Fibroblast of the aortic adventitia (primary cell): ENCODE data around the gene CIDEA. TPM values are rescaled to one million over a fixed set of nuclear protein-coding genes. Genes with fewer than 3 reads are reported as not detected.
A peak's percentile ranks its signal among the peaks of the same experiment; 100 is the strongest.
"Not testable (repeated sequence)": the region's sequence is repeated elsewhere in the genome, so short reads cannot be mapped to it uniquely, and the experiment has no call there.

Experiments
- DNase-seq: peaks from one replicate; pipeline ENCODE4 v3.0.0-alpha.2; 2010; ENCODE audit warnings: low read depth
- H3K4me3 ChIP-seq: 2 replicates; pipeline ENCODE4 v1.5.1; 2011; ENCODE audit warnings: low read depth, mild to moderate bottlenecking, control low read depth, low read length, moderate library complexity
- total RNA-seq: library from RNA; depleted of rRNA; stranded (reverse); fragments of >200 nt; gene quantifications from 2 replicates; pipeline ENCODE4 v1.2.3, GENCODE V29; 2012; ENCODE audit warnings: low replicate concordance
- TF ChIP-seq, protein P1 (sequence below): IDR thresholded peaks from 2 replicates; pipeline ENCODE4 v1.5.1; 2011; ENCODE audit warnings: mild to moderate bottlenecking, low read length, control low read depth, inconsistent platforms; ENCODE audit not compliant: insufficient read depth

The CIDEA gene
- total RNA-seq, 1 donor = not detected

- DNase-seq = peak; percentile 43
- H3K4me3 ChIP-seq = no peak overlapping the region
- TF ChIP-seq, protein P1, sequence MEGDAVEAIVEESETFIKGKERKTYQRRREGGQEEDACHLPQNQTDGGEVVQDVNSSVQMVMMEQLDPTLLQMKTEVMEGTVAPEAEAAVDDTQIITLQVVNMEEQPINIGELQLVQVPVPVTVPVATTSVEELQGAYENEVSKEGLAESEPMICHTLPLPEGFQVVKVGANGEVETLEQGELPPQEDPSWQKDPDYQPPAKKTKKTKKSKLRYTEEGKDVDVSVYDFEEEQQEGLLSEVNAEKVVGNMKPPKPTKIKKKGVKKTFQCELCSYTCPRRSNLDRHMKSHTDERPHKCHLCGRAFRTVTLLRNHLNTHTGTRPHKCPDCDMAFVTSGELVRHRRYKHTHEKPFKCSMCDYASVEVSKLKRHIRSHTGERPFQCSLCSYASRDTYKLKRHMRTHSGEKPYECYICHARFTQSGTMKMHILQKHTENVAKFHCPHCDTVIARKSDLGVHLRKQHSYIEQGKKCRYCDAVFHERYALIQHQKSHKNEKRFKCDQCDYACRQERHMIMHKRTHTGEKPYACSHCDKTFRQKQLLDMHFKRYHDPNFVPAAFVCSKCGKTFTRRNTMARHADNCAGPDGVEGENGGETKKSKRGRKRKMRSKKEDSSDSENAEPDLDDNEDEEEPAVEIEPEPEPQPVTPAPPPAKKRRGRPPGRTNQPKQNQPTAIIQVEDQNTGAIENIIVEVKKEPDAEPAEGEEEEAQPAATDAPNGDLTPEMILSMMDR = no peak
Observed at GRCh38 chr18:12238826-12239225, 15.3 kb upstream of the CIDEA start.

DNA sequence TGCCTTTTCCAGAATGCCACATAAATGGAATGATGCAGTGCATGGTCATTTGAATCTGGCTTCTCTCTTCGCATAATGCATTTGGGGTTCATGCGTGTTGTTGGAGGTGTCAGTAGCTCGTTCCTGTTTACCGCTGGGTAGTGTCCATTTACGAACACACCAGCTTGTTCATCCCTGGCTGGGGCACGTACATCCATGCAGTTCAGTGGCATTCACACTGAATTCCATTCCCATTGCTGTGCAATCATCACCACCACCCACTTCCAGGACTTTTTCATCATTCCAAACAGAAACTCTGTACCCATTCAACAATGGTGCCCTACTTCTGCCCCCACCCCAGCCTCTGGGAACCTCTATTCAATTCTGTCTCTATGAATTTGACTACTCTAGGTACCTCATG lies 14.7 kb upstream of the CIDEA start:
- DNase-seq = peak; percentile 19
- H3K4me3 ChIP-seq = no peak overlapping the region
- TF ChIP-seq, protein P1 = no peak

DNA sequence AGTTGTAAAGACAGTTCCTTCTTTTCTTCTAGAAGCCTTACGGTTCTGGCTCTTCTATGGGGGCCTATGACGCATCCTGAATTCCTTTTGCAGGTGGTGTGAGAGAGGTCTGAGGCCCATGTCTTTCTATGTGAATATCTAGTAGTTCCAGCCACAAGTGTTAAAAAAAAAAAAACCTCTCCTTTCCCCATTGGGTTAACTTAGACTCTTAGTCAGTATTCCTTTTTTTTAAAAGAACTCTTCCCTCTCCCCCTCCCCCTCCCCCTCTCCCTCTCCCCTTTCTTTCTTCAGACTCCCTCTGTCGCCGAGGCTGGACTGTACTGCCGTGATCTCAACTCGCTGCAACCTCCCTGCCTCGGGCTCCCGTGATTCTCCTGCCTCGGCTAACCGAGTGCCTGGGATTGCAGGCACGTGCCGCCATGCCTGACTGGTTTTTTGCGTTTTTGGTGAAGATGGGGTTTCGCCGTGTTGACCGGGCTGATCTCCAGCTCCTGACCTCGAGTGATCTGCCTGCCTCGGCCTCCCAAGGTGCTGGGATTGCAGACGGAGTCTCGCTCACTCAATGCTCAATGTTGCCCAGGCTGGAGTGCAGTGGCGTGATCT lies 11.4 kb upstream of the CIDEA start:
- DNase-seq = no peak
- H3K4me3 ChIP-seq = no peak overlapping the region
- TF ChIP-seq, protein P1 = no peak

GRCh38 chr18:12243272-12243671 lies 10.9 kb upstream of the CIDEA start:
- H3K4me3 ChIP-seq, DNase-seq: not testable (repeated sequence)

DNA sequence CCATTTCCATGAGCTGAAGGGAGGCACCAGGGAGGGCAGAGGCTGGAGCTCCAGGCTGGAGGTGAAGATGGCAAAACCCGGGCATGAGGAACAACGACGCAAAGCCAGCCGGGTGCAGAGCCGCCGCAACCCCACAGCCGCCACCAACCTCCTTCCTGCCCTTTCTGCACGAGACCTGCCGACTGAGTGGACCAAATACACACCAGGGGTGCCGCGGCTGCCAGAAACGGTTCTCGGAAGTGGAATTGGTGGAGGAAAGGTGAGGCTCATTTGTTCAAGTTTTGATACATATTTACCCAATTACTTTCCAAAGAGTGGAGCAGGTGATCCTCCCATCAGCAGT lies 8.4 kb upstream of the CIDEA start:
- TF ChIP-seq, protein P1 = no peak
- no peak overlapping the region for H3K4me3 ChIP-seq
- DNase-seq = no peak

GRCh38 chr18:12246849-12247808 lies 7.0 kb upstream of the CIDEA start:
- no peak for DNase-seq
- TF ChIP-seq, protein P1 = peak; percentile 21
- no peak overlapping the region for H3K4me3 ChIP-seq

DNA sequence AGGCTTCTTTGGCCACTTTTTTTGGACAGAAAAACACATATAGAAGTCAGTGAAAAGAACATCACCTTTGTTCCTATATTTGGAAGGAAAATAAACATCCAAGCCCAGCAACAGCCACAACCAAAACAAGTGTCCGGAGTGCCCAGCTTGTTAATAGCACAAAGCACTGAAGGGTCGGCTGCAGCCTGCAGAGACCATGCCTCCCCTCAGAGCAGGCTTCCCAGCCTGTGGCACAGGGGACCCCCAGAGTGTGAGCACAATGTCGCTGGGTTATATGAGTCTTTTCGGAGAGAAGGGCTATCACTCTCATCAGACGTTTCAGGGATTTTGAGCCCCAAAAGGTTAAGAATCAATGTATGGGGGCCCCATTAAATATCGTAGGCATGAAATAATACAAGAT lies 6.2 kb upstream of the CIDEA start:
- no peak overlapping the region for H3K4me3 ChIP-seq
- TF ChIP-seq, protein P1 = no peak
- DNase-seq = no peak
